OCI-LY3 (cell line): ENCODE results near the gene HORMAD2.

ENCODE experiments used
- H2AFZ ChIP-seq: fragments of 200-600, 300-600 bp; shearing (Covaris generic); 2 replicates; pipeline ENCODE4 v1.6.0; 2014; ENCODE audit warnings: antibody characterized with exemption, low read depth, low read length
- H3K27ac ChIP-seq: fragments of 200-600, 300-600 bp; sonication (generic); 2 replicates; pipeline ENCODE4 v1.5.1; 2014; ENCODE audit warnings: mild to moderate bottlenecking, low read length, moderate library complexity, mixed read lengths
- H3K27me3 ChIP-seq: fragments of 200-600, 300-600 bp; sonication (generic); 2 replicates; pipeline ENCODE4 v1.6.1; 2014; ENCODE audit warnings: low read depth, low read length, mixed read lengths
- H3K36me3 ChIP-seq: fragments of 200-600, 300-600 bp; sonication (generic); replicated peaks from 2 replicates; pipeline ENCODE3; 2014; ENCODE audit warnings: low read depth, low read length, mixed read lengths
- H3K4me1 ChIP-seq: fragments of 300-600, 200-600 bp; sonication (generic); 2 replicates; pipeline ENCODE4 v1.6.1; 2014; ENCODE audit warnings: low read length, mixed read lengths
- H3K4me2 ChIP-seq: fragments of 200-600, 300-600 bp; sonication (generic); 2 replicates; pipeline ENCODE4 v1.6.1; 2014; ENCODE audit warnings: low read length, mixed read lengths
- H3K4me3 ChIP-seq: fragments of 300-600, 200-600 bp; sonication (generic); 2 replicates; pipeline ENCODE4 v1.5.1; 2014; ENCODE audit warnings: antibody characterized with exemption, mild to moderate bottlenecking, low read length, moderate library complexity
- H3K79me2 ChIP-seq: fragments of 300-600, 200-600 bp; shearing (Covaris generic); 2 replicates; pipeline ENCODE4 v1.6.1; 2014; ENCODE audit warnings: mild to moderate bottlenecking, low read length, mixed read lengths
- H3K9ac ChIP-seq: fragments of 300-600, 200-600 bp; shearing (Covaris generic); 2 replicates; pipeline ENCODE4 v1.6.0; 2014; ENCODE audit warnings: mild to moderate bottlenecking, low read length, moderate library complexity
- H3K9me3 ChIP-seq: fragments of 200-600, 300-600 bp; shearing (Covaris generic); 2 replicates; pipeline ENCODE4 v1.6.1; 2014; ENCODE audit warnings: low read length, mixed read lengths; ENCODE audit not compliant: insufficient read depth
- H4K20me1 ChIP-seq: fragments of 200-600, 300-600 bp; sonication (generic); 2 replicates; pipeline ENCODE4 v1.6.1; 2016; ENCODE audit warnings: low read length, mixed read lengths; ENCODE audit not compliant: insufficient read depth
- CTCF ChIP-seq: fragments of 200-600, 300-600 bp; sonication (generic); IDR thresholded peaks from 2 replicates; pipeline ENCODE4 v1.5.1; 2014; ENCODE audit warnings: antibody characterized with exemption, low read length, low read depth
- EZH2phosphoT487 ChIP-seq: fragments of 200-600 bp; shearing (Covaris generic); IDR thresholded peaks from 2 replicates; pipeline ENCODE4 v1.6.1; 2018; ENCODE audit warnings: antibody characterized with exemption, mixed run types, low read depth

The HORMAD2 gene

GRCh38 chr22:30074994-30075393 lies 5.3 kb upstream of the HORMAD2 start:
- Histone ChIP-seq H2AFZ (no peak overlapping the region), H3K27me3 (peaks cover 36% of the 10 kb centered on the region), H4K20me1 (no peaks in the 10 kb centered on the region), H3K4me3 (no peak overlapping the region), H3K4me2 (no peak overlapping the region), H3K36me3 (no peaks in the 10 kb centered on the region), H3K79me2 (no peaks in the 10 kb centered on the region), H3K9ac (no peak overlapping the region), H3K4me1 (peaks cover 9% of the 10 kb centered on the region), H3K27ac (no peak overlapping the region), H3K9me3 (no peaks in the 10 kb centered on the region)
- TF ChIP-seq EZH2phosphoT487 (no peak), CTCF (no peak)

DNA sequence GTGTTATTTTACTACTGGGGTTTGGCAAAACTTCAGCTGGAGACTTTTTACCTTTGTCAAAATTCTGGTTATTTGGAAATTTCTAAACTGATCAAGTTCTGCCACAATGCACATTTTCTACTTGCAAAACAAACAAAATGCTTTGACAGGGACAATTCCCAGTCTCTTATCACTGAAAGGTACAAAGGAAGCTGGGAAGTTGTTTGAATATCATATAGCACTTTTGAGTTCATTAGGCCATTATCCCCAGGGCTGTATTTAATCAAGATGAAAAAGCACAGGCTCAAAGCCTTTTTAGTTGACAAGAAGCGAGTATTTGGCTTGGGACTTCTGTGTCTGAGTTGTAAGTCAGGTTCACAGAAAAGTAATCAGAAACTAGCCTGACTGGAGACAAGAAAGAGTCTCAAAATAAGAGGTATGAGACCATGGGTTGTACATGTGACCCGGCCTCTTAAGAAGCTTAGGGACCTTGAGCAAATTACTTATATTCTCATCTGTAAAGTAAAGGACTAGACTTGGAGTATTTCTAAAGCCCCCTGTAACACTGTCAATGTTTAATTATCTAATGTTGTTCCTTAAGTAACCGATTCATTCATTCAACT lies 2.9 kb upstream of the HORMAD2 start:
- no peak overlapping the region for H3K4me2 ChIP-seq
- no peak overlapping the region for H3K4me3 ChIP-seq
- no peaks in the 10 kb centered on the region for H3K79me2 ChIP-seq
- no peaks in the 10 kb centered on the region for H4K20me1 ChIP-seq
- H3K27me3 ChIP-seq = peaks cover 36% of the 10 kb centered on the region
- no peak overlapping the region for H3K9ac ChIP-seq
- no peaks in the 10 kb centered on the region for H3K9me3 ChIP-seq
- no peak overlapping the region for H3K27ac ChIP-seq
- no peaks in the 10 kb centered on the region for H3K36me3 ChIP-seq
- H2AFZ ChIP-seq = no peak overlapping the region
- no peak for TF ChIP-seq EZH2phosphoT487
- no peak for TF ChIP-seq CTCF
- H3K4me1 ChIP-seq = peaks cover 9% of the 10 kb centered on the region

DNA sequence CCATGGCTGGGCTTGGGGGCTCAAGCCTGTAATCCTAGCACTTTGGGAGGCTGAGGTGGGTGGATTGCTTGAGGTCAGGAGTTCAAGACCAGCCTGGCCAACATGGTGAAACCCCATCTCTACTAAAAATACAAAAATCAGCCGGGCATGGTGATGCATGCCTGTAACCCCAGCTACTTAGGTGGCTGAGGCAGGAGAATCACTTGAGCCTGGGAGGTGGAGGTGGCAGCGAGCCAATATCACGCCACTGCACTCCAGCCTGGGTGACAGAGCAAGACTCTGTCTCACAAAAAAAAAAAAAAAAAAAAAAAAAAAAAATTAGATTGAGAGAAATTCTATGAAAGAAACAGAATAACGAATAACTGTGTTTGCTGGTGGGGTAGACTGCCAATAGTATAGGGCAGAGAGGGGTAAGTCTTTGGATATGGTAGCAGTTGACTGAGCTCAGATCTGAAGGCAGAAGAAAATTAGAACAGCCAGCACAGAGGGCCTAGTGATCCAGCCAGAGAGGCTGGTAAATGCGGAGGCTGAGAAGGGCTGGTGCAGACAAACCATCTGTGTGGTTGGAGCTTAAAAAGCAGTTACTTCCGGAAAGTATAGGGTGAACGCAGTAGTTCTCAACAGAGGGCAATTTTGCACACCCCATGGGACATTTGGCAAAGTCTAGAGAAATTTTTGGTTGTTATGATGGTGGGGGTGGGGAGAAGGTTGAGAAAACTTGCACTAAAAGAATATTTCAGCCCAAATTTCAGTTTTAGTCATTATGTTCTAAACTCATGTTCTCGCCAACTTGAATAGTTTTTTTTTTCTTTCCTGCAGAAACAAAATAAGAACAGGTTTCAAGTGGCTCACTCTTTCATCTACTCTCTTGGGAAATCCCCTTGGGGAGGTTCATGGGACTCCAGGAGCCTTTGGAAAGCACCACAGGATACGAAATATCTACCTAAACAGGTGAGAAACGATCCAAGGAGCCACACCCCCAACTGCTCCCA lies 1.6 kb upstream of the HORMAD2 start:
- no peak overlapping the region for H3K9ac ChIP-seq
- no peaks in the 10 kb centered on the region for H4K20me1 ChIP-seq
- H3K79me2 ChIP-seq = no peaks in the 10 kb centered on the region
- peak overlapping the region; percentile 68 for H2AFZ ChIP-seq
- peaks cover 9% of the 10 kb centered on the region for H3K4me1 ChIP-seq
- peak overlapping the region; percentile 56 for H3K4me3 ChIP-seq
- no peaks in the 10 kb centered on the region for H3K36me3 ChIP-seq
- peak overlapping the region; percentile 42 for H3K4me2 ChIP-seq
- no peak overlapping the region for H3K27ac ChIP-seq
- no peaks in the 10 kb centered on the region for H3K9me3 ChIP-seq
- no peak for TF ChIP-seq CTCF
- TF ChIP-seq EZH2phosphoT487 = no peak
- H3K27me3 ChIP-seq = peaks cover 30% of the 10 kb centered on the region

GRCh38 chr22:30080805-30081204 lies 541 bp downstream of the HORMAD2 start:
- Histone ChIP-seq H3K9ac (no peak overlapping the region), H3K4me2 (no peak overlapping the region), H2AFZ (no peak overlapping the region)

More at GRCh38 chr22:30080805-30081204, 541 bp downstream of the HORMAD2 start:
- no peak overlapping the region for H3K4me3 ChIP-seq
- no peaks in the 10 kb centered on the region for H3K9me3 ChIP-seq
- no peak overlapping the region for H3K27ac ChIP-seq
- H4K20me1 ChIP-seq = no peaks in the 10 kb centered on the region
- peaks cover 12% of the 10 kb centered on the region for H3K27me3 ChIP-seq
- peaks cover 9% of the 10 kb centered on the region for H3K4me1 ChIP-seq
- no peaks in the 10 kb centered on the region for H3K79me2 ChIP-seq
- no peaks in the 10 kb centered on the region for H3K36me3 ChIP-seq
- TF ChIP-seq CTCF (no peak), EZH2phosphoT487 (no peak)
